HG03565 (cell line): ENCODE results near the gene TBC1D24.

Experiments used
- ATAC-seq: cut with Tn5 transposase; IDR thresholded peaks from one replicate; pipeline ENCODE4 v1.9.1; 2021; ENCODE audit warnings: mild to moderate bottlenecking, moderate library complexity; ENCODE audit not compliant: unreplicated experiment

Gene TBC1D24

GRCh38 chr16:2449118-2449517, 25.8 kb upstream of the TBC1D24 start:
- ATAC-seq, result no peak

DNA sequence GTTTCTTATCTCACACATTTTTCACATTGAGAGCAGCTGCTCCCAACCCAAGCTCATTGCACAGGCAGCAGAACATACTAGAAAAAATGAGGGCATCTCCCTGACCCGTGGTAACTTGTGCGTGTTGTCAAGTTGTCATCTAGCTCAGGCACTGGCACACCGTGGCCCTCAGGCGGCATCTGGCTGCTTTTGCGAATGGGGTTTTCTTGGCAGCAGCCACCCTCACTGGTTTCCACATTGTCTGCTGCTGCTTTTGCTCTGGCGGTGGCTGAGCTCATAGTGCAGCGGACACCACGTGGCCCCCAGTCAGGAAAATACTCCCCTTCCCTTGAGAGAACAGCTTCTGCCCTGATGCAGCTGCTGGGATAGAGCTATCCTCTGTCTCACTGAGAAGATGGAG, 24.4 kb upstream of the TBC1D24 start:
- ATAC-seq, result no peak

DNA sequence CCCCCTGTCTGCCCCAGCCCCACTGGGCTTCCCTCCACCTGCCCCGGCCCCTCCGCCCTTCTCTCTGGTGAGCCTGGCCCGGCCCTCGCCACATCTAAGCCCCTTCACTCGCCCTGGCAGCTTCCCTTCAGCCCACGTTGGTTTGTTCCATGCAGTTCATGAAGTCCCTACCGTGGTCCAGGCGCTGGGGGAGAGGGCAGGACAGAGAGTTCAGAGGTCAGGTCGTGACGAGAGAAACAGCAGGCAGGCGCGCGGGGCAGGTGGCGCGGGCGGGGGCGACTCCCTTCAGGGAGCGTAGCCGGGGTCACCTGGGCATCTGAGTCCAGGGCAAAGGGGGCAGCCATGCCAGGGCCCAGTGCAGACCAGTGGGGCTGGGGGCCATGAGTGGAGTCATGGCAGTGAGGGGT, 23.9 kb upstream of the TBC1D24 start:
- ATAC-seq, result no peak

DNA sequence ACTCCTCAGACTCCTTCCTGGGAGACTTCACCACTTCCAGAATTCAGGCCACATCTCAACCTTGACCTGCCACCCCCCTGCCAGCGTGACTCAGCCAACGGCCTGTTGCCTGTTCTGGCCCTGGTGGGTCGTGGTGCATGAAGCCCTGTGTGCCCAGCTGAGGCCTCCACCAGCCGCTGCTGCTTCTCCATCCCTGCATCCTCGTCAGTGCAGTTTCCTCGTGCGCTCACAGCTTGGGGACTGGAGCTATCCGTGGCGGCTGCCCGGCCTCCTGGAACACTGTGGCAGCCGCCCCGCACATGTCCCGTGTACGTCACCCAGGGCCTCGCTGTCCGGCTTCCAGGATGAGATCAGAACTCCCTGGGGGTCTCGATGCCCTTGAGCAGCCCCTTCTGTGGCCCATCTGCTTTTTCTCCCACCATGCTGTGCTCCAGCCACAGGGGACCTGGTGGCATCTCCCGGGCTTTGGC, 23.0 kb upstream of the TBC1D24 start:
- ATAC-seq, result no peak

GRCh38 chr16:2452650-2453049, 22.3 kb upstream of the TBC1D24 start:
- ATAC-seq, result no peak

- no peak for ATAC-seq
Observed at GRCh38 chr16:2455081-2455845, 19.7 kb upstream of the TBC1D24 start.

DNA sequence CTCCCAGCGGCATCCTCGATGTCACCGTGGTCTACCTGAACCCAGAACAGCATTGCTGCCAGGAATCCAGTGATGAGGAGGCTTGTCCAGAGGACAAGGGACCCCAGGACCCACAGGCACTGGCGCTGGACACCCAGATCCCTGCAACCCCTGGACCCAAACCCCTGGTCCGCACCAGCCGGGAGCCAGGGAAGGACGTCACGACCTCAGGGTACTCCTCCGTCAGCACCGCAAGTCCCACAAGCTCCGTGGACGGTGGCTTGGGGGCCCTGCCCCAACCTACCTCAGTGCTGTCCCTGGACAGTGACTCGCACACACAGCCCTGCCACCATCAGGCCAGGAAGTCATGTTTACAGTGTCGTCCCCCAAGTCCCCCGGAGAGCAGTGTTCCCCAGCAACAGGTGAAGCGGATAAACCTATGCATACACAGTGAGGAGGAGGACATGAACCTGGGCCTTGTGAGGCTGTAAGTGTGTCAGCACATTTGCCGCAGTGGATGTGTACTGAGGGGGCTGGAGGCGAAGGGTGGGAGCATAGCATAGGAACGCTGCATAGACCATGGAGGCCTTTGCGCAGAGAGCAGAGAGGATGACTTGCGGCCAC, 18.3 kb upstream of the TBC1D24 start:
- ATAC-seq, result no peak

GRCh38 chr16:2457267-2457666, 17.7 kb upstream of the TBC1D24 start:
- no peak for ATAC-seq

GRCh38 chr16:2457946-2458345, 17.0 kb upstream of the TBC1D24 start:
- no peak for ATAC-seq

GRCh38 chr16:2458887-2459646, 15.9 kb upstream of the TBC1D24 start:
- ATAC-seq, result no peak

- ATAC-seq, result peak; percentile 82
Observed at GRCh38 chr16:2459647-2460390, 15.1 kb upstream of the TBC1D24 start, which contains the start of gene TEDC2. Gene TEDC2, plus strand, starts transcription at chr16:2460109. Its CDS starts 36 bp downstream, at chr16:2460145.

DNA sequence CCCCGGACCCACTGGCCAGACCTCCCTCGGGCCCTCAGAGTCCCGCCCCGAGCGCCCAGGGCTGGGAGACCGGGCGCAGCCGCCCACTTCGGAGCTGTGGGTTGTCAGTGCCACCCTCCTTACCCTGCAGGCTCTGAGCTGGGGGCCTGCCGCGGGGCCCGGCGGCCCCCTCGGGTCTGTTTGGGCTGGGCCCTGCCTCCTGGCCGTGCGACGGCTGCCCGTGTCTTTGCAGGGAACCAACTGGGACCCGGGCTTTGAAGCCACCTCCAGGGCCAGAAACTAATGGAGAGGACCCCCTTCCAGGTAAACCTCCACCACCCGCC, 14.6 kb upstream of the TBC1D24 start:
- no peak for ATAC-seq

- ATAC-seq, result no peak
Observed at GRCh38 chr16:2460916-2461315, 14.0 kb upstream of the TBC1D24 start.

DNA sequence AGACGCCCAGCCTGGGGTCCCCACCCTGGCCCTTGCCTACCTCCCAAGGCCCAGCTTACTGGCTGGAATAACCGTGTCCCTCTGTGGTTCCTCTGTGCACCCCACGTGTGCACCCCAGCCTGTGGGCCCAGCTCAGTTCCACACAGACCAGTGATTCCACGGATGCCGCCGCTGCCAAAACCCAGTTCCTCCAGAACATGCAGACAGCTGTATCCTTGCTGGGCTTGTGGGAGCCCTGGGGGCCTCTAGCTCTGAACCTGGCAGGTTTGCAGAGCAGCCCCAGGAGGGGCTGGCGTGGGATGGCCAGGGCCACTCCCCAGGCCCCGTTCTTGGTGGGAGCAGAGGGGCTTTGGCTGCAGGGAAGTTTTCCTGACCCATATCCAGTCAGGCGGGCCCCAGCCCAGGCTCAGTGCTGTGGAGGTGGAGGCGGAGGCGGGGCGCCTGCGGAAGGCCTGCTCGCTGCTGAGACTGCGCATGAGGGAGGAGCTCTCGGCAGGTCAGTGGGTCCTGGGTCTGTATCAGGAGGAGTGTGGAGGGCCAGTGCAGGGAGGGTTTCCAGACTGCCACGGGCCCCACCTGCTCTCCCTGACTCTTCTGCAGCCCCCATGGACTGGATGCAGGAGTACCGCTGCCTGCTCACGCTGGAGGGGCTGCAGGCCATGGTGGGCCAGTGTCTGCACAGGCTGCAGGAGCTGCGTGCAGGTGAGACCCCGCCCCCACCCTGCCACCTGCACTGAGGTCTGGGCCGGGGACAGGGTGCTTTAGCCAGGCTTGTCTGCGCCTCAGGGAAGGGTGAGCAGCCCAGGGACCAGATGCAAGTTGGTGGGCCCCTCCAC, 12.7 kb upstream of the TBC1D24 start:
- ATAC-seq, result no peak

DNA sequence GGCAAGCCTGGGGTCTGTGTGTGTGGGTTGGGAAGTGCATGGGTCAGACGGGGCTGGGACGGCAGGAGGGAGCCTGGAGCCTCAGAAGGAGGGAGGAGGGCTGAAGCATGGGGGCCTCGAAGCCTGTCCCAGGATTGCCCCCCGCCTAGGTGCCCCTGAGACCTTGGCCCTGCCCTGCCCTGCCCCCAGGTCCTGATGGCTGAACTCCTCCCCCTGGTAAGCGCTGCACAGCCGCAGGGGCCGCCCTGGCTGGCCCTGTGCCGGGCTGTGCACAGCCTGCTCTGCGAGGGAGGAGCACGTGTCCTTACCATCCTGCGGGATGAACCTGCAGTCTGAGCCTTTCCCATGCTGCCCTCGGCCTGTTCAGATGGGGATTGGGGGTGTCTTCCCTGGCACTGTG, 10.6 kb upstream of the TBC1D24 start:
- no peak for ATAC-seq

GRCh38 chr16:2465653-2466415, 9.1 kb upstream of the TBC1D24 start:
- no peak for ATAC-seq

- no peak for ATAC-seq
Observed at GRCh38 chr16:2466667-2467527, 8.0 kb upstream of the TBC1D24 start.

- no peak for ATAC-seq
Observed at GRCh38 chr16:2467528-2468232, 7.2 kb upstream of the TBC1D24 start.
